Neural progenitor cell (in vitro differentiated cells): ENCODE data around the gene TLNRD1. TPM values are rescaled to one million over a fixed set of nuclear protein-coding genes. Genes with fewer than 3 reads are reported as not detected.

Experiments used
- DNase-seq: peaks from one replicate; pipeline ENCODE4 v3.0.0-alpha.2; 2016; ENCODE audit warnings: low spot score
- H2AFZ ChIP-seq: fragments of 200-600 bp; sonication (generic); replicated peaks from 2 replicates; pipeline ENCODE4 v1.6.1; 2016; ENCODE audit warnings: antibody characterized with exemption
- H3F3A ChIP-seq: fragments of 200-600 bp; sonication (generic); 2 replicates; pipeline ENCODE4 v1.6.1; 2016; ENCODE audit warnings: antibody characterized with exemption, low read depth
- H3K27ac ChIP-seq: fragments of 200-600 bp; sonication (generic); 2 replicates; pipeline ENCODE4 v1.5.1; 2016; ENCODE audit warnings: mild to moderate bottlenecking
- H3K27me3 ChIP-seq: fragments of 200-600 bp; sonication (generic); 2 replicates; pipeline ENCODE4 v1.6.1; 2016; ENCODE audit warnings: mild to moderate bottlenecking, moderate library complexity
- H3K36me3 ChIP-seq: fragments of 200-600 bp; sonication (generic); 2 replicates; pipeline ENCODE4 v1.5.1; 2016
- H3K4me1 ChIP-seq: fragments of 200-600 bp; sonication (generic); 2 replicates; pipeline ENCODE4 v1.6.1; 2016; ENCODE audit warnings: mixed run types
- H3K4me2 ChIP-seq: fragments of 200-600 bp; sonication (generic); 2 replicates; pipeline ENCODE4 v1.6.1; 2016
- H3K4me3 ChIP-seq: fragments of 200-600 bp; sonication (generic); 2 replicates; pipeline ENCODE4 v1.5.1; 2016
- H3K79me2 ChIP-seq: fragments of 200-600 bp; sonication (generic); 2 replicates; pipeline ENCODE4 v1.6.1; 2016; ENCODE audit warnings: low read depth
- H3K9ac ChIP-seq: fragments of 200-600 bp; sonication (generic); 2 replicates; pipeline ENCODE4 v1.6.1; 2016
- H3K9me3 ChIP-seq: fragments of 200-600 bp; sonication (generic); 2 replicates; pipeline ENCODE4 v1.5.1; 2016; ENCODE audit warnings: low read depth
- H4K20me1 ChIP-seq: fragments of 200-600 bp; sonication (generic); 2 replicates; pipeline ENCODE4 v1.6.1; 2016; ENCODE audit warnings: low read depth
- H3K27ac Mint-ChIP-seq: 3 replicates; pipeline ENCODE4 v1.8.0; 2021; ENCODE audit warnings: mixed read lengths
- H3K27me3 Mint-ChIP-seq: 2 replicates; pipeline ENCODE4 v1.8.0; 2022; ENCODE audit warnings: low read depth, mild to moderate bottlenecking, inconsistent platforms, moderate library complexity, mixed read lengths; ENCODE audit not compliant: insufficient read depth
- H3K36me3 Mint-ChIP-seq: 3 replicates; pipeline ENCODE4 v1.8.0; 2021; ENCODE audit warnings: mixed read lengths
- H3K4me1 Mint-ChIP-seq: 3 replicates; pipeline ENCODE4 v1.8.0; 2021; ENCODE audit warnings: mixed read lengths
- H3K4me3 Mint-ChIP-seq: 3 replicates; pipeline ENCODE4 v1.8.0; 2021; ENCODE audit warnings: mild to moderate bottlenecking, moderate library complexity, mixed read lengths
- H3K9me3 Mint-ChIP-seq: 3 replicates; pipeline ENCODE4 v1.8.0; 2020; ENCODE audit warnings: mixed read lengths
- CTCF ChIP-seq: fragments of 200-600 bp; sonication (generic); IDR thresholded peaks from 2 replicates; pipeline ENCODE4 v1.5.1; 2017; ENCODE audit warnings: antibody characterized with exemption, mild to moderate bottlenecking
- EZH2 ChIP-seq: fragments of 200-600 bp; sonication (generic); IDR thresholded peaks from 2 replicates; pipeline ENCODE4 v1.6.1; 2017; ENCODE audit warnings: antibody characterized with exemption, mild to moderate bottlenecking, moderate library complexity
- EZH2phosphoT487 ChIP-seq: fragments of 200-600 bp; sonication (generic); IDR thresholded peaks from 2 replicates; pipeline ENCODE4 v1.6.1; 2017; ENCODE audit warnings: antibody characterized with exemption
- total RNA-seq: library from RNA; depleted of rRNA; stranded (reverse); fragments of >200 nt; gene quantifications from 2 replicates; pipeline ENCODE4 v1.2.3, GENCODE V29; 2015; ENCODE audit warnings: low replicate concordance

Gene TLNRD1
- total RNA-seq, 1 donor from 2014 or later: 7.3 TPM

DNA sequence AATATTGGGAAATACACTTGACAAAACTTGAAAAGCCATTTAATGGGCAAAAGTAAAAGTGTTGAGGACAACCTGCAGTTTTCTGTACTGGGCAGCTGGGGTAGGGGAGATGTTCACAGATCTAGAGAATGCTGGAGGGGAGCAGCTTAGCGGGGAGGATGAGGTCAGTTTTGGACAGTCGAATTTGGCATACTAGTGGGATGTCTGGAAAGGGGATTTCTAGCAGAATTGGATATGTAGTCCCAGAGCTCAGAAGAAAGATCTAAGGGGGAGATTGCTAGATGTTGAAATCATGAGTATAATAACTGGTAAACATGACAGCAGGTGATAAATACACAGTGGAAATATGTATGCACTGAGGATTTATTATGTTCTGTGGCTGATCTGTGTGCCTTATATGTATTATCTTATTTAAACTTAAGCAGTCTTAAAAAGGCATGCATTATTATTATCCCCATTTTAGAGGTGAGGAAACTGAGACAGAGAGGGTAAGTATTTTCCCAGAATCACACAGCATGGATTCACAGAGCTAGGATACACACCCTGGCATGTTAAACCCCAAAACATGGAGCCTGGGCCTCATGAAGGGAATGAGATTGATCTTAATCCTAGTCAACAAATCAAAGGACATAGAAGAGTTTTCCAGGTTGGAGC lies 42.7 kb downstream of the TLNRD1 start:
- H4K20me1 ChIP-seq: no peaks in the 10 kb centered on the region
- H3K27ac ChIP-seq: no peak overlapping the region
- no peaks in the 10 kb centered on the region for H3K9me3 ChIP-seq
- no peak overlapping the region for H3K4me3 ChIP-seq
- no peak overlapping the region for H3K4me2 ChIP-seq
- no peaks in the 10 kb centered on the region for H3K4me1 ChIP-seq
- H3K4me1 Mint-ChIP-seq: peaks cover 5% of the 10 kb centered on the region
- TF ChIP-seq EZH2 (no peak), EZH2phosphoT487 (no peak), CTCF (no peak)
- H3K4me3 Mint-ChIP-seq: no peak overlapping the region
- DNase-seq: no peak
- H3K9ac ChIP-seq: no peak overlapping the region
- no peaks in the 10 kb centered on the region for H3K36me3 Mint-ChIP-seq
- H3F3A ChIP-seq: no peaks in the 10 kb centered on the region
- H3K27me3 Mint-ChIP-seq: no peaks in the 10 kb centered on the region
- no peak overlapping the region for H2AFZ ChIP-seq
- no peaks in the 10 kb centered on the region for H3K27me3 ChIP-seq
- H3K79me2 ChIP-seq: no peaks in the 10 kb centered on the region
- H3K27ac Mint-ChIP-seq: peak overlapping the region; percentile 6
- H3K36me3 ChIP-seq: no peaks in the 10 kb centered on the region
- no peaks in the 10 kb centered on the region for H3K9me3 Mint-ChIP-seq

GRCh38 chr15:81043935-81044575 lies 43.3 kb downstream of the TLNRD1 start:
- no peak overlapping the region for H2AFZ ChIP-seq
- H3K4me1 Mint-ChIP-seq: peaks cover 5% of the 10 kb centered on the region
- no peaks in the 10 kb centered on the region for H4K20me1 ChIP-seq
- H3F3A ChIP-seq: no peaks in the 10 kb centered on the region
- no peaks in the 10 kb centered on the region for H3K27me3 ChIP-seq
- H3K9me3 ChIP-seq: no peaks in the 10 kb centered on the region
- no peaks in the 10 kb centered on the region for H3K36me3 Mint-ChIP-seq
- H3K4me1 ChIP-seq: no peaks in the 10 kb centered on the region
- no peaks in the 10 kb centered on the region for H3K9me3 Mint-ChIP-seq
- H3K27ac ChIP-seq: no peak overlapping the region
- no peak for TF ChIP-seq EZH2phosphoT487
- TF ChIP-seq CTCF: no peak
- no peak for TF ChIP-seq EZH2
- no peak overlapping the region for H3K4me3 Mint-ChIP-seq
- no peaks in the 10 kb centered on the region for H3K27me3 Mint-ChIP-seq
- no peak overlapping the region for H3K27ac Mint-ChIP-seq
- no peaks in the 10 kb centered on the region for H3K79me2 ChIP-seq
- H3K9ac ChIP-seq: no peak overlapping the region
- H3K4me3 ChIP-seq: no peak overlapping the region
- DNase-seq: no peak
- no peaks in the 10 kb centered on the region for H3K36me3 ChIP-seq
- no peak overlapping the region for H3K4me2 ChIP-seq

- no peaks in the 10 kb centered on the region for H3F3A ChIP-seq
- no peaks in the 10 kb centered on the region for H3K27me3 ChIP-seq
- no peaks in the 10 kb centered on the region for H3K36me3 ChIP-seq
- no peak overlapping the region for H3K27ac ChIP-seq
- no peaks in the 10 kb centered on the region for H3K36me3 Mint-ChIP-seq
- H3K4me2 ChIP-seq: no peak overlapping the region
- H3K4me3 Mint-ChIP-seq: no peak overlapping the region
- H3K4me1 Mint-ChIP-seq: peaks cover 5% of the 10 kb centered on the region
- no peak overlapping the region for H2AFZ ChIP-seq
- no peak overlapping the region for H3K9ac ChIP-seq
- no peak overlapping the region for H3K4me3 ChIP-seq
- TF ChIP-seq EZH2phosphoT487: no peak
- TF ChIP-seq CTCF: no peak
- no peak for TF ChIP-seq EZH2
- no peak for DNase-seq
- no peaks in the 10 kb centered on the region for H3K9me3 ChIP-seq
- H3K79me2 ChIP-seq: no peaks in the 10 kb centered on the region
- no peaks in the 10 kb centered on the region for H3K9me3 Mint-ChIP-seq
- H3K27ac Mint-ChIP-seq: no peak overlapping the region
- no peaks in the 10 kb centered on the region for H4K20me1 ChIP-seq
- H3K27me3 Mint-ChIP-seq: peaks cover 6% of the 10 kb centered on the region
- no peaks in the 10 kb centered on the region for H3K4me1 ChIP-seq
Measured at GRCh38 chr15:81046290-81046689, 45.6 kb downstream of the TLNRD1 start.
